Measurements from ENCODE around the gene MANSC1. TPM values are rescaled to one million over a fixed set of nuclear protein-coding genes. Genes with fewer than 3 reads are reported as not detected.

MANSC1 gene
- total RNA-seq, 3 donors from 2014 or later (not counting 1 experiment from before 2014, with no cell fraction given), result 0.05 to 0.63 (median 0.25) TPM

DNA sequence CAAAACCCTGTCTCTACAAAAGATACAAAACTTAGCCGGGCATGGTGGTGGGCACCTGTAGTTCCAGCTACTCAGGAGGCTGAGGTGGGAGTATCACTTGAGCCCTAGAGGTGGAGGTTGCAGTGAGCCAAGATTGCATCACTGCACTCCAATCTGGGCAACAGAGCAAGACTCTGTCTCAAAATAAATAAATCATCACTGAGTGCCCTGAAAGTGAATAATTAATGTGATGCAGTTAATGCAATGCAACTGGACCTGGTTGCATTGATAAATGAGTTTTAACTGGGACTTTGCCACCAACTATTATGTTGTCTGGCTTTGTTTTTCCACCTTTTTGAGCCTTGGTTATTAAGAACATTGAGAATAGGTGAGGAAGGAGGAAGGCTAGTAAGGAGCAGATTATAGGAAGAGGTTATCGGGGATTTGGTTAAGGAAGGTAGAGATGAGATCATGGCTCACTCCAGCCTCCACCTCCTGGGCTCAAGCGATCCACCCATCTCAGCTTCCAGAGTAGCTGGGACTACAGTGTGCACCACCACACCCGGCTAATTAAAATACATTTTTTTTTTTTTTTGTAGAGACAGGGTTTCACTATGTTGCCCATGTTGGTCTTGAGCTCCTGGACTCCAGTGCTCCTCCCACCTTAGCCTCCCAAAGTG is 14.9 kb upstream of the MANSC1 start:
- Mint-ChIP-seq H3K27ac (peak overlapping the region in 1 of 2 donors; percentile 66), H3K27me3 (ENCODE audit: low read depth in 2 of 2) (no peaks in the 10 kb centered on the region), H3K4me1 (peaks cover 32 to 39% of the 10 kb centered on the region in 2 donors), H3K9me3 (no peaks in the 10 kb centered on the region), H3K36me3 (no peaks in the 10 kb centered on the region), H3K4me3 (no peak overlapping the region)
- no peaks in the 10 kb centered on the region for H3K9me3 ChIP-seq (ENCODE audit: control insufficient read depth, insufficient read depth, low read length)
- DNase-seq (no peak), ATAC-seq (no peak)
- intact Hi-C loops (cut with micrococcal nuclease), result no loop called here
- peaks cover 13% of the 10 kb centered on the region for H3K4me1 ChIP-seq (ENCODE audit: control insufficient read depth, insufficient read depth, low read length)
- no peak overlapping the region for H3K4me3 ChIP-seq (ENCODE audit: low read length)
- H3K36me3 ChIP-seq (ENCODE audit: control insufficient read depth, insufficient read depth, low read length), result peaks cover 7% of the 10 kb centered on the region
- H3K27ac ChIP-seq (ENCODE audit: low read length), result no peak overlapping the region
- TF ChIP-seq, protein P1, sequence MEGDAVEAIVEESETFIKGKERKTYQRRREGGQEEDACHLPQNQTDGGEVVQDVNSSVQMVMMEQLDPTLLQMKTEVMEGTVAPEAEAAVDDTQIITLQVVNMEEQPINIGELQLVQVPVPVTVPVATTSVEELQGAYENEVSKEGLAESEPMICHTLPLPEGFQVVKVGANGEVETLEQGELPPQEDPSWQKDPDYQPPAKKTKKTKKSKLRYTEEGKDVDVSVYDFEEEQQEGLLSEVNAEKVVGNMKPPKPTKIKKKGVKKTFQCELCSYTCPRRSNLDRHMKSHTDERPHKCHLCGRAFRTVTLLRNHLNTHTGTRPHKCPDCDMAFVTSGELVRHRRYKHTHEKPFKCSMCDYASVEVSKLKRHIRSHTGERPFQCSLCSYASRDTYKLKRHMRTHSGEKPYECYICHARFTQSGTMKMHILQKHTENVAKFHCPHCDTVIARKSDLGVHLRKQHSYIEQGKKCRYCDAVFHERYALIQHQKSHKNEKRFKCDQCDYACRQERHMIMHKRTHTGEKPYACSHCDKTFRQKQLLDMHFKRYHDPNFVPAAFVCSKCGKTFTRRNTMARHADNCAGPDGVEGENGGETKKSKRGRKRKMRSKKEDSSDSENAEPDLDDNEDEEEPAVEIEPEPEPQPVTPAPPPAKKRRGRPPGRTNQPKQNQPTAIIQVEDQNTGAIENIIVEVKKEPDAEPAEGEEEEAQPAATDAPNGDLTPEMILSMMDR (IDR thresholded peaks at IDR 0.05), result no peak
- WGBS (ENCODE audit: insufficient coverage), result 94% methylated on average over 2 of the region's 4 CpGs
- no peaks in the 10 kb centered on the region for H3K27me3 ChIP-seq (ENCODE audit: control insufficient read depth, insufficient read depth, low read length)

DNA sequence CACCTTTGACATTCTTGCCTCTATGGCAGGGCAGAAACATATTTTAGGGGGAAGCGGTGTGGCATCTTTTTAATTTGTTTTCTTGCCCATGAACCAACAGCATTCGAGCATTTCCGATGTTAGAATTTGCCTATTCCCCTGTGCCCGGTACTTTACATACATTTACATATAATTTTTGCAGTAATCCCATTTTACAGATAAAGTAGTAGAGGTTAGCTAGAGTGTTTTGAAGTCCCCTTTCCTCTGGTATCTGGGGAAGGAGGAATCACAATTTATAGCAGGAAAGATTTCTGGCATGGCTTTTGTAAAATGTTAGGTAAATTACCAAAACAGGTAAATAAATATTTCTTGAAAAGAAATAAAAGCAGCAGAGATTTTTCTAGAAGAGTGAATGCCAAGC is 8.5 kb upstream of the MANSC1 start:
- no peaks in the 10 kb centered on the region for H3K9me3 Mint-ChIP-seq

DNA sequence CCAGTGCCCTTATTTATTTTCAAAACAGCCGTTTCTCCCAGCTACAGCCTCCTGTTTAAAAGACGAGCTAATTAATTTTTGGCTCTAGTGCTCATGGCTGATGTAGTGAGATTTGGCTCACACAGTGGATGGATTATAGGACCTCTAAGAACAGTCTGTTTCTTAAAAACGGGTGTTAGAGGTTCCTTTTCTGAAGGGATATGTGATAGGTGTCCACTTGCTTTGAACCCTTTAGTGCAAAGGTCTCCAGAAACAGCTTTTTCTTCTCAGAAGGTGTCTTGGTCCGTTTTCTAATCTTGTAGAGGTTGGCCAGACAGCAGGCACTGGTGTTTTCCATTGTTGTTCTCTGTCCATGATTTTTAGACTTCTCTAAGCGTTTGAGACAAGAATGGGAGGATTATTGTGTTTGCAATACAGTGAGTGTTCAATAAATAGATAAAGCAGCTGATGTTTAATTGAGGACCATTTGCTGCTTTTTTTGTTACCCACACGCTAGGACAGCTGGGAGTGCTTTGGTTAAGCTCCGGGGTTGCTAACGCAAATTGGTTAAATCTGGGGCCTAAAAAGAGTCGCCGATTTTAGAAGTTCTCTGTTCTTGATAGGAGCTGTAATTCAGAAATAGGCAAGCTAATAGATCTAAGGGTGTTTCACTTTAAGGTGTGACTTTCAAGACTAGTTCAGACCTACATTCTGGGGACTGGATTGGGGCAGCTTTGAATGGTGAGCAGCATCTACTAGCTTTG is 7.8 kb upstream of the MANSC1 start:
- H3K9me3 Mint-ChIP-seq, result no peaks in the 10 kb centered on the region
- peak overlapping the region; percentile 92 to 97 for H3K27ac Mint-ChIP-seq
- 22% methylated on average over 10 of the region's 10 CpGs for WGBS (ENCODE audit: insufficient coverage)
- intact Hi-C loops (cut with micrococcal nuclease), result loop anchor here (2.0 to 10.0 kb wide), 6 partner anchors 27 to 647 kb away; partner anchors contain the start of genes DUSP16, GPR19 and HEBP1
- H3K4me1 Mint-ChIP-seq, result peaks cover 26 to 31% of the 10 kb centered on the region in 2 donors
- H3K4me3 ChIP-seq (ENCODE audit: low read length), result peak overlapping the region; percentile 78
- DNase-seq, result peak in 1 of 2 donors; percentile 48
- peaks cover 23% of the 10 kb centered on the region for H3K4me1 ChIP-seq (ENCODE audit: control insufficient read depth, insufficient read depth, low read length)
- no peaks in the 10 kb centered on the region for H3K36me3 Mint-ChIP-seq
- H3K27ac ChIP-seq (ENCODE audit: low read length), result peak overlapping the region; percentile 97
- peak overlapping the region; percentile 96 for H3K4me3 Mint-ChIP-seq
- ATAC-seq, result no peak
- TF ChIP-seq, protein P1 (IDR thresholded peaks at IDR 0.05), result no peak
- H3K27me3 ChIP-seq (ENCODE audit: control insufficient read depth, insufficient read depth, low read length), result no peaks in the 10 kb centered on the region
- H3K9me3 ChIP-seq (ENCODE audit: control insufficient read depth, insufficient read depth, low read length), result no peaks in the 10 kb centered on the region
- H3K36me3 ChIP-seq (ENCODE audit: control insufficient read depth, insufficient read depth, low read length), result peaks cover 3% of the 10 kb centered on the region
- no peaks in the 10 kb centered on the region for H3K27me3 Mint-ChIP-seq (ENCODE audit: low read depth in 2 of 2)

More for the DNA sequence above, 8.5 kb upstream of the MANSC1 start:
- Mint-ChIP-seq H3K36me3 (no peaks in the 10 kb centered on the region), H3K27me3 (ENCODE audit: low read depth in 2 of 2) (no peaks in the 10 kb centered on the region), H3K27ac (peak overlapping the region; percentile 92 to 97), H3K4me3 (peak overlapping the region; percentile 96), H3K4me1 (peaks cover 26 to 31% of the 10 kb centered on the region in 2 donors)
- WGBS (ENCODE audit: insufficient coverage), result 100% methylated on average over 1 of the region's 4 CpGs
- intact Hi-C loops (cut with micrococcal nuclease), result loop anchor here (5.0 to 10.0 kb wide), 2 partner anchors 204 to 646 kb away; partner anchors contain the start of genes DUSP16 and HEBP1
- Histone ChIP-seq H3K27ac (ENCODE audit: low read length) (peak overlapping the region; percentile 97), H3K36me3 (ENCODE audit: control insufficient read depth, insufficient read depth, low read length) (peaks cover 5% of the 10 kb centered on the region), H3K27me3 (ENCODE audit: control insufficient read depth, insufficient read depth, low read length) (no peaks in the 10 kb centered on the region), H3K4me3 (ENCODE audit: low read length) (no peak overlapping the region), H3K4me1 (ENCODE audit: control insufficient read depth, insufficient read depth, low read length) (peaks cover 23% of the 10 kb centered on the region), H3K9me3 (ENCODE audit: control insufficient read depth, insufficient read depth, low read length) (no peaks in the 10 kb centered on the region)
- TF ChIP-seq, protein P1 (IDR thresholded peaks at IDR 0.05), result no peak
- ATAC-seq (no peak), DNase-seq (no peak)

All from natural killer cell (primary cell).